SU-DHL-6 (cell line): ENCODE measurements around the gene PSD.

Source experiments
- CTCF ChIP-seq: fragments of 200-600 bp; sonication (generic); IDR thresholded peaks from one replicate; pipeline ENCODE4 v1.5.1; 2017; ENCODE audit warnings: antibody characterized with exemption, mild to moderate bottlenecking, low read length, moderate library complexity; ENCODE audit not compliant: insufficient read depth, poor library complexity, severe bottlenecking
- EZH2phosphoT487 ChIP-seq: fragments of 200-600 bp; sonication (generic), shearing (Covaris generic); conservative IDR thresholded peaks from 2 replicates; pipeline ENCODE4 v1.6.1; 2018; ENCODE audit warnings: mild to moderate bottlenecking, antibody characterized with exemption, low read length, moderate library complexity, mixed read lengths

GRCh38 chr10:102424145-102424544 is 5.6 kb upstream of the PSD start:
- TF ChIP-seq CTCF (no peak), EZH2phosphoT487 (no peak)
